ENCODE results near the gene DHX30. TPM values are rescaled to one million over a fixed set of nuclear protein-coding genes. Genes with fewer than 3 reads are reported as not detected.

DHX30 gene
- polyA plus RNA-seq, 1 of the 3 experiments (the other 2 are of a cell fraction), result 86.3 TPM

- ChIA-PET CTCF (interaction anchor here (1.0 to 2.2 kb wide), 5 partner anchors 9 to 297 kb away, joined by 3 to 7 read pairs (median 4); no protein-coding TSS in a partner anchor), POLR2A (interaction anchor here (0.6 kb wide), 1 partner anchor 10 kb away, joined by 3 read pairs; no protein-coding TSS in a partner anchor)
- H3K9me3 ChIP-seq, result no peaks in the 10 kb centered on the region
- 97% methylated on average over 8 of the region's 11 CpGs for WGBS (ENCODE audit: low lambda C conversion rate)
- no peak overlapping the region for H3K4me3 ChIP-seq (ENCODE audit: low read depth in 2 of 2, low read length in 1 of 2)
- H3F3A ChIP-seq (replicated peaks; ENCODE audit: insufficient read depth), result peaks cover 22% of the 10 kb centered on the region
- H2AFZ ChIP-seq (ENCODE audit: low read depth), result no peak overlapping the region
- no peak overlapping the region for H3K27ac ChIP-seq (ENCODE audit: low read depth in 2 of 2, low read length in 1 of 2)
- H3K36me3 ChIP-seq (replicated peaks in 1 of 2; ENCODE audit: control insufficient read depth in 1 of 2, insufficient read depth in 2 of 2, low read length in 1 of 2), result peaks cover 34 to 63% of the 10 kb centered on the region in 2 experiments
- TF ChIP-seq USF1 (IDR thresholded peaks at IDR 0.05; ENCODE audit: borderline replicate concordance, low read depth) (no peak), IRF3 (IDR thresholded peaks at IDR 0.05; ENCODE audit: low read depth, low read length) (no peak), FOXJ3 (CRISPR knock-in tag; IDR thresholded peaks at IDR 0.05) (no peak), POLR2AphosphoS5 (IDR thresholded peaks at IDR 0.05; ENCODE audit: low read depth, low read length) (no peak), YY1 (IDR thresholded peaks at IDR 0.05; ENCODE audit: low read depth) (no peak), CHD2 (IDR thresholded peaks at IDR 0.05; ENCODE audit: low read length, partially characterized antibody) (no peak), FOXM1 (IDR thresholded peaks at IDR 0.05; ENCODE audit: low read depth) (no peak), EZH2phosphoT487 (IDR thresholded peaks at IDR 0.05; ENCODE audit: borderline replicate concordance, low read depth) (no peak), SMC3 (IDR thresholded peaks at IDR 0.05; ENCODE audit: low read depth, low read length) (no peak), RXRA (IDR thresholded peaks at IDR 0.05; ENCODE audit: borderline replicate concordance, low read depth) (no peak), TCF12 (IDR thresholded peaks at IDR 0.05) (no peak), TAF1 (IDR thresholded peaks at IDR 0.05; ENCODE audit: borderline replicate concordance, low read depth, low read length) (no peak), ZBTB33 (IDR thresholded peaks at IDR 0.05; ENCODE audit: borderline replicate concordance, low read depth) (no peak), USF2 (IDR thresholded peaks at IDR 0.05; ENCODE audit: borderline replicate concordance, low read depth, low read length) (no peak), RCOR1 (IDR thresholded peaks at IDR 0.05; ENCODE audit: low read length) (no peak), RFX5 (IDR thresholded peaks at IDR 0.05; ENCODE audit: low read length) (no peak), SIN3A (IDR thresholded peaks at IDR 0.05; ENCODE audit: borderline replicate concordance, low read depth, low read length) (no peak)
- H4K20me1 ChIP-seq (ENCODE audit: insufficient read depth), result peaks cover 21% of the 10 kb centered on the region; the same call in 1 of the 2 replicates
- no peaks in the 10 kb centered on the region for H3K27me3 ChIP-seq (ENCODE audit: insufficient read depth)
- H3K9ac ChIP-seq, result no peak overlapping the region
- DNase-seq, result no peak
- H3K9me2 ChIP-seq, result no peaks in the 10 kb centered on the region
- H3K4me1 ChIP-seq (ENCODE audit: control insufficient read depth in 1 of 2, insufficient read depth in 2 of 2, low read depth in 1 of 2, low read length in 1 of 2), result no peaks in the 10 kb centered on the region
- H3K4me2 ChIP-seq, result no peak overlapping the region
- H3K79me2 ChIP-seq (ENCODE audit: insufficient read depth), result 0 out of 2 replicates have a peak, but pooled peaks cover 3% of the 10 kb centered on the region
Observed at GRCh38 chr3:47854267-47854666, 51.3 kb downstream of the DHX30 start.
